ENCODE measurements around the gene PHF19. TPM values are rescaled to one million over a fixed set of nuclear protein-coding genes. Genes with fewer than 3 reads are reported as not detected.

The PHF19 gene
- polyA plus RNA-seq, 1 of the 3 experiments (the other 2 are of a cell fraction) = 33.4 TPM

DNA sequence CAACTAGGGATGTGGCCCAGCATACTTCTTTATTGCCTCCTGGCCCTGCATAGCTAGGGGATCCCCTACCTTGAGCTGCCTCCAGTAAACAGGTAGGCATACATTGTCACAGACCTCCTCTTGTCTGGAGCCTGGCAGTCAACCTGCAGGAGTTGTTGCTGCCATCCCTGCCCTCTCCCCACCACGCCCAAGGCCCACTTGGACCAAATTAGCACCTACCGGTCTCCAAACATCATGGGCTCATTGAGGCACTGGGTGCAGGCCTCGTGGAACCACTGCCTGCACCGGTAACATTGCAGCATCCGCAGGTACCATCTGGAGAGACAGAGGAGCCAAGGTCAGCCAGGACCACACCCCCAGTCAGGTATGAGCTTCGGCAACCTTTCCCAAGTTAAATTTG lies 10.3 kb downstream of the PHF19 start:
- H2AFZ ChIP-seq (ENCODE audit: low read depth) = no peak overlapping the region
- ChIA-PET POLR2A (interaction anchor here (1.4 kb wide), 1 partner anchor 68 kb away, joined by 3 read pairs; no protein-coding TSS in a partner anchor), CTCF (interaction anchor here (1.4 kb wide), 1 partner anchor 14 kb away, joined by 3 read pairs; no protein-coding TSS in a partner anchor)
- TF ChIP-seq GATA2 (CRISPR knock-in tag; IDR thresholded peaks at IDR 0.05) = no peak
- no peak for TF ChIP-seq RXRA (IDR thresholded peaks at IDR 0.05; ENCODE audit: borderline replicate concordance, low read depth)
- TF ChIP-seq EP300 (IDR thresholded peaks at IDR 0.05; ENCODE audit: borderline replicate concordance in 1 of 2, low read depth in 1 of 2, low read length in 1 of 2) = no peak
- no peak for TF ChIP-seq TCF12 (IDR thresholded peaks at IDR 0.05)
- TF ChIP-seq TAF1 (IDR thresholded peaks at IDR 0.05; ENCODE audit: borderline replicate concordance, low read depth, low read length) = no peak
- TF ChIP-seq MEF2A (IDR thresholded peaks at IDR 0.05; ENCODE audit: borderline replicate concordance, low read depth) = no peak
- no peak for TF ChIP-seq RFX5 (IDR thresholded peaks at IDR 0.05; ENCODE audit: low read length)
- TF ChIP-seq MXI1 (IDR thresholded peaks at IDR 0.05; ENCODE audit: low read depth, low read length) = no peak
- no peak for TF ChIP-seq FOXM1 (IDR thresholded peaks at IDR 0.05; ENCODE audit: low read depth)
- no peak for TF ChIP-seq RCOR1 (IDR thresholded peaks at IDR 0.05; ENCODE audit: low read length)
- no peak for TF ChIP-seq GABPA (IDR thresholded peaks at IDR 0.05; ENCODE audit: low read depth)
- TF ChIP-seq, protein P1, sequence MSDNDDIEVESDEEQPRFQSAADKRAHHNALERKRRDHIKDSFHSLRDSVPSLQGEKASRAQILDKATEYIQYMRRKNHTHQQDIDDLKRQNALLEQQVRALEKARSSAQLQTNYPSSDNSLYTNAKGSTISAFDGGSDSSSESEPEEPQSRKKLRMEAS (IDR thresholded peaks at IDR 0.05; ENCODE audit: low read depth) = no peak
- TF ChIP-seq FOXJ3 (CRISPR knock-in tag; IDR thresholded peaks at IDR 0.05) = no peak
- TF ChIP-seq ELF1 (IDR thresholded peaks at IDR 0.05) = no peak
- no peak for TF ChIP-seq SMC3 (IDR thresholded peaks at IDR 0.05; ENCODE audit: low read depth, low read length)
- TF ChIP-seq, protein P2, sequence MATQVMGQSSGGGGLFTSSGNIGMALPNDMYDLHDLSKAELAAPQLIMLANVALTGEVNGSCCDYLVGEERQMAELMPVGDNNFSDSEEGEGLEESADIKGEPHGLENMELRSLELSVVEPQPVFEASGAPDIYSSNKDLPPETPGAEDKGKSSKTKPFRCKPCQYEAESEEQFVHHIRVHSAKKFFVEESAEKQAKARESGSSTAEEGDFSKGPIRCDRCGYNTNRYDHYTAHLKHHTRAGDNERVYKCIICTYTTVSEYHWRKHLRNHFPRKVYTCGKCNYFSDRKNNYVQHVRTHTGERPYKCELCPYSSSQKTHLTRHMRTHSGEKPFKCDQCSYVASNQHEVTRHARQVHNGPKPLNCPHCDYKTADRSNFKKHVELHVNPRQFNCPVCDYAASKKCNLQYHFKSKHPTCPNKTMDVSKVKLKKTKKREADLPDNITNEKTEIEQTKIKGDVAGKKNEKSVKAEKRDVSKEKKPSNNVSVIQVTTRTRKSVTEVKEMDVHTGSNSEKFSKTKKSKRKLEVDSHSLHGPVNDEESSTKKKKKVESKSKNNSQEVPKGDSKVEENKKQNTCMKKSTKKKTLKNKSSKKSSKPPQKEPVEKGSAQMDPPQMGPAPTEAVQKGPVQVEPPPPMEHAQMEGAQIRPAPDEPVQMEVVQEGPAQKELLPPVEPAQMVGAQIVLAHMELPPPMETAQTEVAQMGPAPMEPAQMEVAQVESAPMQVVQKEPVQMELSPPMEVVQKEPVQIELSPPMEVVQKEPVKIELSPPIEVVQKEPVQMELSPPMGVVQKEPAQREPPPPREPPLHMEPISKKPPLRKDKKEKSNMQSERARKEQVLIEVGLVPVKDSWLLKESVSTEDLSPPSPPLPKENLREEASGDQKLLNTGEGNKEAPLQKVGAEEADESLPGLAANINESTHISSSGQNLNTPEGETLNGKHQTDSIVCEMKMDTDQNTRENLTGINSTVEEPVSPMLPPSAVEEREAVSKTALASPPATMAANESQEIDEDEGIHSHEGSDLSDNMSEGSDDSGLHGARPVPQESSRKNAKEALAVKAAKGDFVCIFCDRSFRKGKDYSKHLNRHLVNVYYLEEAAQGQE (IDR thresholded peaks at IDR 0.05; ENCODE audit: low read depth, low read length) = no peak
- TF ChIP-seq, protein P3, sequence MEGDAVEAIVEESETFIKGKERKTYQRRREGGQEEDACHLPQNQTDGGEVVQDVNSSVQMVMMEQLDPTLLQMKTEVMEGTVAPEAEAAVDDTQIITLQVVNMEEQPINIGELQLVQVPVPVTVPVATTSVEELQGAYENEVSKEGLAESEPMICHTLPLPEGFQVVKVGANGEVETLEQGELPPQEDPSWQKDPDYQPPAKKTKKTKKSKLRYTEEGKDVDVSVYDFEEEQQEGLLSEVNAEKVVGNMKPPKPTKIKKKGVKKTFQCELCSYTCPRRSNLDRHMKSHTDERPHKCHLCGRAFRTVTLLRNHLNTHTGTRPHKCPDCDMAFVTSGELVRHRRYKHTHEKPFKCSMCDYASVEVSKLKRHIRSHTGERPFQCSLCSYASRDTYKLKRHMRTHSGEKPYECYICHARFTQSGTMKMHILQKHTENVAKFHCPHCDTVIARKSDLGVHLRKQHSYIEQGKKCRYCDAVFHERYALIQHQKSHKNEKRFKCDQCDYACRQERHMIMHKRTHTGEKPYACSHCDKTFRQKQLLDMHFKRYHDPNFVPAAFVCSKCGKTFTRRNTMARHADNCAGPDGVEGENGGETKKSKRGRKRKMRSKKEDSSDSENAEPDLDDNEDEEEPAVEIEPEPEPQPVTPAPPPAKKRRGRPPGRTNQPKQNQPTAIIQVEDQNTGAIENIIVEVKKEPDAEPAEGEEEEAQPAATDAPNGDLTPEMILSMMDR (IDR thresholded peaks at IDR 0.05) = no peak
- TF ChIP-seq, protein P4, sequence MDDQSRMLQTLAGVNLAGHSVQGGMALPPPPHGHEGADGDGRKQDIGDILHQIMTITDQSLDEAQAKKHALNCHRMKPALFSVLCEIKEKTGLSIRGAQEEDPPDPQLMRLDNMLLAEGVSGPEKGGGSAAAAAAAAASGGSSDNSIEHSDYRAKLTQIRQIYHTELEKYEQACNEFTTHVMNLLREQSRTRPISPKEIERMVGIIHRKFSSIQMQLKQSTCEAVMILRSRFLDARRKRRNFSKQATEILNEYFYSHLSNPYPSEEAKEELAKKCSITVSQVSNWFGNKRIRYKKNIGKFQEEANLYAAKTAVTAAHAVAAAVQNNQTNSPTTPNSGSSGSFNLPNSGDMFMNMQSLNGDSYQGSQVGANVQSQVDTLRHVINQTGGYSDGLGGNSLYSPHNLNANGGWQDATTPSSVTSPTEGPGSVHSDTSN (IDR thresholded peaks at IDR 0.05) = no peak
- TF ChIP-seq JUND (IDR thresholded peaks at IDR 0.05) = no peak
- TF ChIP-seq, protein P5, sequence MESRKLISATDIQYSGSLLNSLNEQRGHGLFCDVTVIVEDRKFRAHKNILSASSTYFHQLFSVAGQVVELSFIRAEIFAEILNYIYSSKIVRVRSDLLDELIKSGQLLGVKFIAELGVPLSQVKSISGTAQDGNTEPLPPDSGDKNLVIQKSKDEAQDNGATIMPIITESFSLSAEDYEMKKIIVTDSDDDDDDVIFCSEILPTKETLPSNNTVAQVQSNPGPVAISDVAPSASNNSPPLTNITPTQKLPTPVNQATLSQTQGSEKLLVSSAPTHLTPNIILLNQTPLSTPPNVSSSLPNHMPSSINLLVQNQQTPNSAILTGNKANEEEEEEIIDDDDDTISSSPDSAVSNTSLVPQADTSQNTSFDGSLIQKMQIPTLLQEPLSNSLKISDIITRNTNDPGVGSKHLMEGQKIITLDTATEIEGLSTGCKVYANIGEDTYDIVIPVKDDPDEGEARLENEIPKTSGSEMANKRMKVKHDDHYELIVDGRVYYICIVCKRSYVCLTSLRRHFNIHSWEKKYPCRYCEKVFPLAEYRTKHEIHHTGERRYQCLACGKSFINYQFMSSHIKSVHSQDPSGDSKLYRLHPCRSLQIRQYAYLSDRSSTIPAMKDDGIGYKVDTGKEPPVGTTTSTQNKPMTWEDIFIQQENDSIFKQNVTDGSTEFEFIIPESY (IDR thresholded peaks at IDR 0.05; ENCODE audit: borderline replicate concordance, low read depth) = no peak
- H3K9me2 ChIP-seq = no peaks in the 10 kb centered on the region
- no peaks in the 10 kb centered on the region for H3K27me3 ChIP-seq (ENCODE audit: insufficient read depth)
- no peak overlapping the region for H3K9ac ChIP-seq
- peaks cover 14 to 47% of the 10 kb centered on the region in 2 experiments for H3K36me3 ChIP-seq (replicated peaks in 1 of 2; ENCODE audit: control insufficient read depth in 1 of 2, insufficient read depth in 2 of 2, low read length in 1 of 2)
- H3K27ac ChIP-seq (ENCODE audit: low read depth in 2 of 2, low read length in 1 of 2) = no peak overlapping the region
- no peak for DNase-seq
- H3K79me2 ChIP-seq (ENCODE audit: insufficient read depth) = no peaks in the 10 kb centered on the region
- H3K4me3 ChIP-seq (ENCODE audit: low read depth in 2 of 2, low read length in 1 of 2) = no peak overlapping the region
- no peaks in the 10 kb centered on the region for H4K20me1 ChIP-seq (ENCODE audit: insufficient read depth)
- no peak overlapping the region for H3K4me2 ChIP-seq
- H3K9me3 ChIP-seq = no peaks in the 10 kb centered on the region
- H3K4me1 ChIP-seq (ENCODE audit: control insufficient read depth in 1 of 2, insufficient read depth in 2 of 2, low read depth in 1 of 2, low read length in 1 of 2) = no peaks in the 10 kb centered on the region
- peaks cover 3% of the 10 kb centered on the region for H3F3A ChIP-seq (replicated peaks; ENCODE audit: insufficient read depth)
- 100% methylated on average over 5 of the region's 6 CpGs for WGBS (ENCODE audit: low lambda C conversion rate)
